Amniotic epithelial cell (primary cell): ENCODE results near the gene ARFGAP2.

Source experiments
- DNase-seq: peaks from one replicate; pipeline ENCODE4 v3.0.0-alpha.2; 2010; ENCODE audit warnings: low read depth

The ARFGAP2 gene

GRCh38 chr11:47171061-47171838 lies 5.4 kb downstream of the ARFGAP2 start:
- no peak for DNase-seq

GRCh38 chr11:47166368-47166767 lies 10.3 kb downstream of the ARFGAP2 start:
- DNase-seq: no peak

- DNase-seq: no peak
Measured at GRCh38 chr11:47165253-47165840, 11.3 kb downstream of the ARFGAP2 start.

- DNase-seq: no peak
Measured at GRCh38 chr11:47164321-47164720, 12.4 kb downstream of the ARFGAP2 start.

GRCh38 chr11:47163898-47164297 lies 12.8 kb downstream of the ARFGAP2 start:
- DNase-seq: no peak

GRCh38 chr11:47163193-47163592 lies 13.5 kb downstream of the ARFGAP2 start:
- no peak for DNase-seq

GRCh38 chr11:47162426-47162825 lies 14.3 kb downstream of the ARFGAP2 start:
- no peak for DNase-seq

GRCh38 chr11:47161890-47162289 lies 14.8 kb downstream of the ARFGAP2 start:
- no peak for DNase-seq

- peak; percentile 61 for DNase-seq
Measured at GRCh38 chr11:47161134-47161854, 15.4 kb downstream of the ARFGAP2 start.

GRCh38 chr11:47160753-47161133 lies 15.9 kb downstream of the ARFGAP2 start:
- no peak for DNase-seq

- DNase-seq: no peak
Measured at GRCh38 chr11:47158242-47158641, 18.4 kb downstream of the ARFGAP2 start.

- no peak for DNase-seq
Measured at GRCh38 chr11:47157805-47158204, 18.9 kb downstream of the ARFGAP2 start.

- no peak for DNase-seq
Measured at GRCh38 chr11:47156951-47157350, 19.7 kb downstream of the ARFGAP2 start.

GRCh38 chr11:47156333-47156732 lies 20.3 kb downstream of the ARFGAP2 start:
- peak; percentile 33 for DNase-seq

GRCh38 chr11:47155879-47156278 lies 20.8 kb downstream of the ARFGAP2 start:
- DNase-seq: no peak

- DNase-seq: no peak
Measured at GRCh38 chr11:47154616-47155570, 21.8 kb downstream of the ARFGAP2 start.

GRCh38 chr11:47152953-47153950 lies 23.4 kb downstream of the ARFGAP2 start:
- DNase-seq: peak; percentile 77

- DNase-seq: no peak
Measured at GRCh38 chr11:47152126-47152952, 24.3 kb downstream of the ARFGAP2 start.

- no peak for DNase-seq
Measured at GRCh38 chr11:47149782-47150181, 26.9 kb downstream of the ARFGAP2 start.
